Spleen (tissue), 7 donors: Measurements from ENCODE around the gene GSG1L.

ENCODE experiments used
- CTCF ChIP-seq, 11 experiments: fragments of 200-600 bp in 7 of 11; fragments of 450-650 bp in 4 of 11; sonication (generic) in 4 of 11; IDR thresholded peaks in 8 of 11; conservative IDR thresholded peaks in 3 of 11; 1 replicate in 7 of 11; 2 replicates in 4 of 11; pipeline versions ENCODE4 v1.4.0 to v1.8.0; 2016 to 2021; ENCODE audit warnings: antibody characterized with exemption in 11 of 11, inconsistent platforms in 4 of 11, mild to moderate bottlenecking in 1 of 11
- POLR2A ChIP-seq, 3 donors: fragments of 450-650 bp; IDR thresholded peaks; one replicate each; pipeline ENCODE4 v1.5.1; 2017; ENCODE audit warnings: antibody characterized with exemption in 3 of 3, mild to moderate bottlenecking in 1 of 3
- POLR2AphosphoS5 ChIP-seq, 3 donors: sonication (generic); formaldehyde crosslinking; IDR thresholded peaks; one replicate each; pipeline ENCODE4 v1.5.1; 2017; ENCODE audit warnings: antibody characterized with exemption in 3 of 3
- donor health status: DM: no; HTN: no; CAD: no; lungs with moderate emphysema.
- donor health status: DM: no; HTN: no; CAD: no.
- donor health status: DM: no; HTN: no; CAD: no.

GRCh38 chr16:27789150-27789549 is 274.4 kb downstream of the GSG1L start:
- no peak for TF ChIP-seq POLR2A (IDR thresholded peaks at IDR 0.05)
- no peak for TF ChIP-seq CTCF (IDR thresholded peaks at IDR 0.05 in 8 of 11, conservative IDR thresholded peaks at IDR 0.05 in 3 of 11)
- no peak for TF ChIP-seq POLR2AphosphoS5 (IDR thresholded peaks at IDR 0.05)
